K562 (cell line): Measurements from ENCODE around the gene CEACAM18. TPM values are rescaled to one million over a fixed set of nuclear protein-coding genes. Genes with fewer than 3 reads are reported as not detected.

Source experiments
- ESRRA ChIP-seq: fragments of 450-650 bp; IDR thresholded peaks from 2 replicates; pipeline ENCODE4 v1.6.1; 2014; ENCODE audit warnings: low read depth, mild to moderate bottlenecking, moderate library complexity, borderline replicate concordance
- ETV6 ChIP-seq, 3 experiments: fragments of 150-350 bp in 1 of 3; sonication (generic) in 1 of 3; formaldehyde crosslinking in 1 of 3; IDR thresholded peaks; 2 replicates each; pipeline versions ENCODE4 v1.6.1 to v1.8.0; 2014 to 2022; ENCODE audit warnings: borderline replicate concordance in 2 of 3, low read depth in 2 of 3, antibody characterized with exemption in 1 of 3, low read length in 1 of 3, mild to moderate bottlenecking in 1 of 3, missing genetic modification reagents in 1 of 3
- GABPB2 ChIP-seq: fragments of 250-450 bp; sonication (Bioruptor Pico); conservative IDR thresholded peaks from 2 replicates; pipeline ENCODE4 v1.5.1; 2021; ENCODE audit warnings: mild to moderate bottlenecking
- NEUROD1 ChIP-seq: fragments of 150-350 bp; IDR thresholded peaks from 2 replicates; pipeline ENCODE4 v1.6.1; 2014; ENCODE audit warnings: borderline replicate concordance, low read length, low read depth; ENCODE audit not compliant: partially characterized antibody
- TARDBP ChIP-seq: fragments of 450-650 bp; IDR thresholded peaks from 2 replicates; pipeline ENCODE4 v1.6.1; 2016
- ZNF764 ChIP-seq: fragments of 250-450 bp; sonication (Bioruptor Pico); IDR thresholded peaks from 2 replicates; pipeline ENCODE4 v1.4.0; 2020; ENCODE audit warnings: low read depth, mild to moderate bottlenecking, moderate library complexity
- polyA plus RNA-seq, 8 experiments: library from polyadenylated mRNA; depleted of rRNA in 4 of 8; stranded (reverse) in 5 of 8; unstranded in 3 of 8; fragments of >200 nt; fragmentation: Nextera tagmentation in 2 of 8; fragmentation: Illumina TruSeq in 1 of 8; extraction: Ambion mirVana in 2 of 8; extraction: Trizol in 1 of 8; gene quantifications; 2 replicates each; pipeline versions ENCODE4 v1.2.1 to v1.2.3, GENCODE V29; 2011 to 2014; ENCODE audit warnings: inconsistent platforms in 1 of 8, missing spikeins in 1 of 8
- total RNA-seq, 7 experiments: library from RNA; depleted of rRNA in 6 of 7; stranded (reverse); fragments of >200 nt in 6 of 7; fragmentation: Illumina TruSeq in 2 of 7; extraction: Trizol in 2 of 7; gene quantifications; 2 replicates each; pipeline versions ENCODE4 v1.2.1 to v1.2.3, GENCODE V29; 2011 to 2021; ENCODE audit warnings: low replicate concordance in 1 of 7
- TF ChIP-seq, protein P1 (sequence below): fragments of 450-650 bp; conservative IDR thresholded peaks from 2 replicates; pipeline ENCODE4 v1.6.1; 2016; ENCODE audit warnings: missing genetic modification characterization, low read depth, mild to moderate bottlenecking, missing compliant biosample characterization, moderate library complexity
- TF ChIP-seq, protein P2 (sequence below): fragments of 450-650 bp; IDR thresholded peaks from 2 replicates; pipeline ENCODE4 v1.6.1; 2016; ENCODE audit warnings: mild to moderate bottlenecking, moderate library complexity
- TF ChIP-seq, protein P3 (sequence below): fragments of 250-450 bp; sonication (Bioruptor Pico); IDR thresholded peaks from 2 replicates; pipeline ENCODE4 v1.5.0; 2022; ENCODE audit warnings: mild to moderate bottlenecking

The CEACAM18 gene
- total and polyA plus RNA-seq, 9 of the 15 experiments (the other 6 are each of a cell fraction or from before 2014, with no cell fraction given) = 0.08 to 0.24 (median 0.15) TPM; not detected in 3

DNA sequence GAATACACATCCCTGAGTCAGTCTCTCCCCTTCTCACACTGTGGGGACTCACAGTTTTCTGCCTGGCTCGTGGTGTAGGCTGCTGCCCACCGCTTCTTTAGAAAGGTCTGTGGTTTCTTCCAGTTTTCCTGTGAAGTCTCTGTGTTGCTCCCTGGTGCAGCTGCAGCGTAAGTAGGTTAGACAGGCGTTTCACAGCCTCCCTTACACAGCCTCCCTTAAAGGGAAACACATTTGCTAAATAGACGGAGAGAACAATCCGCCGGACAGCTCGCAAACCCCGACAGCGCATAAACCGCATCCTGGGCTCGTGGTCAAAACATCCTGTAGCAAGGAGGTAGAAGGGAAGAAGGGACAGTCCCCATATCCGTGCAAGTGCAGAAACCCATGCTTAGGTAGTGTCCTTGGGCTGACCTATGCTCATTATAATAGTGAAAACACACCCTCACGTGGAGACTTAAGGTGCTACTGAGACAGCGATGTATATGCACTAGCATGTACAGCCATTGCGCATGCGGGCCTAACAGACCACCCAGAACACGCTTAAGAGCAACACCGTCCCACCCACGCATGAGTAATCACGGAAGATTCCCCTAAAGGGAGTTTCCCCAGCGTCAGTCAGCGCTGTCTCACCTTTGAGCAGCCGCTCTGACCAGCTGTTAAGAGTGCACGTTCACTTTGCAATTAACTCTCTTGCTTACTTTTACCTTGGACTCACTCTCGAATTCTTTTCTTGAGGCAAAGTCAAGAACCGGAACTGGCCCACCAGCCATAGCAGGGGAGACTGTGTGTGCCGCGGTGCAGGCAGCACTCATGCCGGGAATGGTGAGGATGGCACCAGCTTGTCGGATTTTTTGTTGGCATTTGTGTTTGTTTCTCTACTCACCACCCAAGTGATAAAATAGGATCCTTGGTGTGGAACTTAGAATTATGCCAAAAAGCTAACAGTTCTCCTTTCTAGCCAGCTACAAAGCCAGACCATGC is 36.6 kb upstream of the CEACAM18 start (continued):
- TF ChIP-seq, protein P1, sequence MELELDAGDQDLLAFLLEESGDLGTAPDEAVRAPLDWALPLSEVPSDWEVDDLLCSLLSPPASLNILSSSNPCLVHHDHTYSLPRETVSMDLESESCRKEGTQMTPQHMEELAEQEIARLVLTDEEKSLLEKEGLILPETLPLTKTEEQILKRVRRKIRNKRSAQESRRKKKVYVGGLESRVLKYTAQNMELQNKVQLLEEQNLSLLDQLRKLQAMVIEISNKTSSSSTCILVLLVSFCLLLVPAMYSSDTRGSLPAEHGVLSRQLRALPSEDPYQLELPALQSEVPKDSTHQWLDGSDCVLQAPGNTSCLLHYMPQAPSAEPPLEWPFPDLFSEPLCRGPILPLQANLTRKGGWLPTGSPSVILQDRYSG = no peak
- TF ChIP-seq ESRRA (peak; percentile 99), TARDBP (0 out of 2 replicates have a peak, but pooled peaks have one; percentile 5), NEUROD1 (peak; percentile 49), ZNF764 (no peak), GABPB2 (CRISPR knock-in tag) (no peak), ETV6 (IDR thresholded peaks at IDR 0.05; ENCODE audit: borderline replicate concordance in 1 of 2, low read depth in 2 of 2, low read length in 1 of 2) (no peak), ETV6 (CRISPR knock-in tag; IDR thresholded peaks at IDR 0.05; ENCODE audit: borderline replicate concordance) (no peak)
- TF ChIP-seq, protein P2, sequence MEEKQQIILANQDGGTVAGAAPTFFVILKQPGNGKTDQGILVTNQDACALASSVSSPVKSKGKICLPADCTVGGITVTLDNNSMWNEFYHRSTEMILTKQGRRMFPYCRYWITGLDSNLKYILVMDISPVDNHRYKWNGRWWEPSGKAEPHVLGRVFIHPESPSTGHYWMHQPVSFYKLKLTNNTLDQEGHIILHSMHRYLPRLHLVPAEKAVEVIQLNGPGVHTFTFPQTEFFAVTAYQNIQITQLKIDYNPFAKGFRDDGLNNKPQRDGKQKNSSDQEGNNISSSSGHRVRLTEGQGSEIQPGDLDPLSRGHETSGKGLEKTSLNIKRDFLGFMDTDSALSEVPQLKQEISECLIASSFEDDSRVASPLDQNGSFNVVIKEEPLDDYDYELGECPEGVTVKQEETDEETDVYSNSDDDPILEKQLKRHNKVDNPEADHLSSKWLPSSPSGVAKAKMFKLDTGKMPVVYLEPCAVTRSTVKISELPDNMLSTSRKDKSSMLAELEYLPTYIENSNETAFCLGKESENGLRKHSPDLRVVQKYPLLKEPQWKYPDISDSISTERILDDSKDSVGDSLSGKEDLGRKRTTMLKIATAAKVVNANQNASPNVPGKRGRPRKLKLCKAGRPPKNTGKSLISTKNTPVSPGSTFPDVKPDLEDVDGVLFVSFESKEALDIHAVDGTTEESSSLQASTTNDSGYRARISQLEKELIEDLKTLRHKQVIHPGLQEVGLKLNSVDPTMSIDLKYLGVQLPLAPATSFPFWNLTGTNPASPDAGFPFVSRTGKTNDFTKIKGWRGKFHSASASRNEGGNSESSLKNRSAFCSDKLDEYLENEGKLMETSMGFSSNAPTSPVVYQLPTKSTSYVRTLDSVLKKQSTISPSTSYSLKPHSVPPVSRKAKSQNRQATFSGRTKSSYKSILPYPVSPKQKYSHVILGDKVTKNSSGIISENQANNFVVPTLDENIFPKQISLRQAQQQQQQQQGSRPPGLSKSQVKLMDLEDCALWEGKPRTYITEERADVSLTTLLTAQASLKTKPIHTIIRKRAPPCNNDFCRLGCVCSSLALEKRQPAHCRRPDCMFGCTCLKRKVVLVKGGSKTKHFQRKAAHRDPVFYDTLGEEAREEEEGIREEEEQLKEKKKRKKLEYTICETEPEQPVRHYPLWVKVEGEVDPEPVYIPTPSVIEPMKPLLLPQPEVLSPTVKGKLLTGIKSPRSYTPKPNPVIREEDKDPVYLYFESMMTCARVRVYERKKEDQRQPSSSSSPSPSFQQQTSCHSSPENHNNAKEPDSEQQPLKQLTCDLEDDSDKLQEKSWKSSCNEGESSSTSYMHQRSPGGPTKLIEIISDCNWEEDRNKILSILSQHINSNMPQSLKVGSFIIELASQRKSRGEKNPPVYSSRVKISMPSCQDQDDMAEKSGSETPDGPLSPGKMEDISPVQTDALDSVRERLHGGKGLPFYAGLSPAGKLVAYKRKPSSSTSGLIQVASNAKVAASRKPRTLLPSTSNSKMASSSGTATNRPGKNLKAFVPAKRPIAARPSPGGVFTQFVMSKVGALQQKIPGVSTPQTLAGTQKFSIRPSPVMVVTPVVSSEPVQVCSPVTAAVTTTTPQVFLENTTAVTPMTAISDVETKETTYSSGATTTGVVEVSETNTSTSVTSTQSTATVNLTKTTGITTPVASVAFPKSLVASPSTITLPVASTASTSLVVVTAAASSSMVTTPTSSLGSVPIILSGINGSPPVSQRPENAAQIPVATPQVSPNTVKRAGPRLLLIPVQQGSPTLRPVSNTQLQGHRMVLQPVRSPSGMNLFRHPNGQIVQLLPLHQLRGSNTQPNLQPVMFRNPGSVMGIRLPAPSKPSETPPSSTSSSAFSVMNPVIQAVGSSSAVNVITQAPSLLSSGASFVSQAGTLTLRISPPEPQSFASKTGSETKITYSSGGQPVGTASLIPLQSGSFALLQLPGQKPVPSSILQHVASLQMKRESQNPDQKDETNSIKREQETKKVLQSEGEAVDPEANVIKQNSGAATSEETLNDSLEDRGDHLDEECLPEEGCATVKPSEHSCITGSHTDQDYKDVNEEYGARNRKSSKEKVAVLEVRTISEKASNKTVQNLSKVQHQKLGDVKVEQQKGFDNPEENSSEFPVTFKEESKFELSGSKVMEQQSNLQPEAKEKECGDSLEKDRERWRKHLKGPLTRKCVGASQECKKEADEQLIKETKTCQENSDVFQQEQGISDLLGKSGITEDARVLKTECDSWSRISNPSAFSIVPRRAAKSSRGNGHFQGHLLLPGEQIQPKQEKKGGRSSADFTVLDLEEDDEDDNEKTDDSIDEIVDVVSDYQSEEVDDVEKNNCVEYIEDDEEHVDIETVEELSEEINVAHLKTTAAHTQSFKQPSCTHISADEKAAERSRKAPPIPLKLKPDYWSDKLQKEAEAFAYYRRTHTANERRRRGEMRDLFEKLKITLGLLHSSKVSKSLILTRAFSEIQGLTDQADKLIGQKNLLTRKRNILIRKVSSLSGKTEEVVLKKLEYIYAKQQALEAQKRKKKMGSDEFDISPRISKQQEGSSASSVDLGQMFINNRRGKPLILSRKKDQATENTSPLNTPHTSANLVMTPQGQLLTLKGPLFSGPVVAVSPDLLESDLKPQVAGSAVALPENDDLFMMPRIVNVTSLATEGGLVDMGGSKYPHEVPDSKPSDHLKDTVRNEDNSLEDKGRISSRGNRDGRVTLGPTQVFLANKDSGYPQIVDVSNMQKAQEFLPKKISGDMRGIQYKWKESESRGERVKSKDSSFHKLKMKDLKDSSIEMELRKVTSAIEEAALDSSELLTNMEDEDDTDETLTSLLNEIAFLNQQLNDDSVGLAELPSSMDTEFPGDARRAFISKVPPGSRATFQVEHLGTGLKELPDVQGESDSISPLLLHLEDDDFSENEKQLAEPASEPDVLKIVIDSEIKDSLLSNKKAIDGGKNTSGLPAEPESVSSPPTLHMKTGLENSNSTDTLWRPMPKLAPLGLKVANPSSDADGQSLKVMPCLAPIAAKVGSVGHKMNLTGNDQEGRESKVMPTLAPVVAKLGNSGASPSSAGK = peak; percentile 68
- TF ChIP-seq, protein P3, sequence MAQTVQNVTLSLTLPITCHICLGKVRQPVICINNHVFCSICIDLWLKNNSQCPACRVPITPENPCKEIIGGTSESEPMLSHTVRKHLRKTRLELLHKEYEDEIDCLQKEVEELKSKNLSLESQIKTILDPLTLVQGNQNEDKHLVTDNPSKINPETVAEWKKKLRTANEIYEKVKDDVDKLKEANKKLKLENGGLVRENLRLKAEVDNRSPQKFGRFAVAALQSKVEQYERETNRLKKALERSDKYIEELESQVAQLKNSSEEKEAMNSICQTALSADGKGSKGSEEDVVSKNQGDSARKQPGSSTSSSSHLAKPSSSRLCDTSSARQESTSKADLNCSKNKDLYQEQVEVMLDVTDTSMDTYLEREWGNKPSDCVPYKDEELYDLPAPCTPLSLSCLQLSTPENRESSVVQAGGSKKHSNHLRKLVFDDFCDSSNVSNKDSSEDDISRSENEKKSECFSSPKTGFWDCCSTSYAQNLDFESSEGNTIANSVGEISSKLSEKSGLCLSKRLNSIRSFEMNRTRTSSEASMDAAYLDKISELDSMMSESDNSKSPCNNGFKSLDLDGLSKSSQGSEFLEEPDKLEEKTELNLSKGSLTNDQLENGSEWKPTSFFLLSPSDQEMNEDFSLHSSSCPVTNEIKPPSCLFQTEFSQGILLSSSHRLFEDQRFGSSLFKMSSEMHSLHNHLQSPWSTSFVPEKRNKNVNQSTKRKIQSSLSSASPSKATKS (CRISPR knock-in tag) = no peak
